Measurements from ENCODE around the gene DNAJC15.

- TF ChIP-seq FOXP2 (optimal IDR thresholded peaks at IDR 0.05; ENCODE audit: borderline replicate concordance, extremely low read depth, extremely low read length, insufficient read depth) (no peak), POLR2AphosphoS5 (IDR thresholded peaks at IDR 0.05; ENCODE audit: low read depth, low read length) (no peak)
Observed at GRCh38 chr13:43145534-43146196, 122.3 kb downstream of the DNAJC15 start.
